ENCODE data around the gene SRSF1.

GRCh38 chr17:57982452-57983170 is 24.4 kb downstream of the SRSF1 start:
- TF ChIP-seq POLR2A (IDR thresholded peaks at IDR 0.05; ENCODE audit: extremely low read depth, insufficient read length) (no peak), MAX (IDR thresholded peaks at IDR 0.05; ENCODE audit: low read depth, low read length) (no peak)
